ENCODE results near the gene ASTN2.

The ASTN2 gene

DNA sequence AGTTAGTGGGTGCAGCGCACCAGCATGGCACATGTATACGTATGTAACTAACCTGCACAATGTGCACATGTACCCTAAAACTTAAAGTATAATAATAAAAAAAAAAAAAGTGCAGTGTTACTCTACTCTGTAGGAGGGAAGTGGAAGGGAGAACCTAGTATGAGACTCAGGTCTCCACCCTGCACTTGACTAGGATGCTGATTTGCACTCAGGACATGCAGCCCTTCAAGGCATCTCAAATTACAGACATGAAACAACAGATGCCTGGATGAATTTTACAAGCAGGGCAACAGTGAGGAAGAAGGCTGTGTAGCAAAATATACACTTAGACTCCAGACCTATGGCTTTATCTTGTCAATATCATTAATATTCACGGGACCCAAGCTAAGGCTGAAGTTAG lies 711.2 kb downstream of the ASTN2 start:
- H3K9me2 ChIP-seq (ENCODE audit: low read depth, low read length): no peaks in the 10 kb centered on the region

DNA sequence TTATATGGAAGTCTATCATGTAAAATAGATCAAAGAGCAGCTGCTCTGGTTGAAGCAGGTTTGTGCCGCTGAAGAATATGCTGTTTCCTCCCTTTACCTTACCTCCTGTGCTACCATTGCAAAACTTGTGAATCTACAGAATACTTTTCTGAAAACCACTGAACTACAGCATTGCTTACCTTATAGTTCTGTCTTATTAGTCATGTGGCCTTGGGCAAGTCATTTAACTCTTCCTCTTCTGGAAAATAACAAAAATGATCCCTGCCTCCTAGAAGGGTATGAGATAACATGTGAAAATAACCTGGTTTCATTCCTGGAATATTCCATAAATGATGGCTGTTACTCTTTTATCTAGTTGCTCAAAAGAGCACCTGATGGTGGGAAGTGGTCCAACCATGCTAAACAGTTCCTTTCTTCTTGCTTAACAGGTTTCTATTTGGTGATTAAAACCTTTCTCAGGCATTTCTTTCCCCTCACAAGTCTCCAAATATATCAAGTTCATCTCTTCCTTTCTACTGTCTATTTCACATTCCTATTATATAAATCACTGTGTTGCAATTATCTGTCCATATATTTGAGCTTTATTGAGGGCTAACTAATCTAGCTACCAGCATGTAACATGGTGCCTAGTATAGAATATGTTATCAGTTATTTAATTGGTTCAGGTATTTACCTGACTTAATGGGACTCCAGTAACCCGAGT lies 712.8 kb downstream of the ASTN2 start:
- no peaks in the 10 kb centered on the region for H3K4me1 ChIP-seq (ENCODE audit: insufficient read depth, low read length, severe bottlenecking)
- H3K9me3 ChIP-seq (ENCODE audit: low read length): no peaks in the 10 kb centered on the region
- peaks cover 42% of the 10 kb centered on the region for H3K36me3 ChIP-seq (ENCODE audit: insufficient read depth, low read length)
- no peaks in the 10 kb centered on the region for H3F3A ChIP-seq (ENCODE audit: insufficient read depth, low read length)
- no peaks in the 10 kb centered on the region for H3K27me3 ChIP-seq (ENCODE audit: insufficient read depth, low read length)
- no peak overlapping the region for H3K4me2 ChIP-seq (ENCODE audit: low read length)
- H2AFZ ChIP-seq (ENCODE audit: low read length): no peak overlapping the region
- H4K20me1 ChIP-seq (ENCODE audit: insufficient read depth, low read length): no peaks in the 10 kb centered on the region; the same call in 1 of the 2 replicates
- H3K9me2 ChIP-seq (ENCODE audit: low read depth, low read length): no peaks in the 10 kb centered on the region
- no peak overlapping the region for H3K9ac ChIP-seq (ENCODE audit: low read length)
- no peak overlapping the region for H3K27ac ChIP-seq (ENCODE audit: low read depth, low read length, poor library complexity, severe bottlenecking)
- H3K4me3 ChIP-seq (ENCODE audit: low read depth, low read length, poor library complexity, severe bottlenecking): no peak overlapping the region
- no peak for TF ChIP-seq EZH2 (IDR thresholded peaks at IDR 0.05; ENCODE audit: borderline replicate concordance, low read length)
- TF ChIP-seq, protein P1, sequence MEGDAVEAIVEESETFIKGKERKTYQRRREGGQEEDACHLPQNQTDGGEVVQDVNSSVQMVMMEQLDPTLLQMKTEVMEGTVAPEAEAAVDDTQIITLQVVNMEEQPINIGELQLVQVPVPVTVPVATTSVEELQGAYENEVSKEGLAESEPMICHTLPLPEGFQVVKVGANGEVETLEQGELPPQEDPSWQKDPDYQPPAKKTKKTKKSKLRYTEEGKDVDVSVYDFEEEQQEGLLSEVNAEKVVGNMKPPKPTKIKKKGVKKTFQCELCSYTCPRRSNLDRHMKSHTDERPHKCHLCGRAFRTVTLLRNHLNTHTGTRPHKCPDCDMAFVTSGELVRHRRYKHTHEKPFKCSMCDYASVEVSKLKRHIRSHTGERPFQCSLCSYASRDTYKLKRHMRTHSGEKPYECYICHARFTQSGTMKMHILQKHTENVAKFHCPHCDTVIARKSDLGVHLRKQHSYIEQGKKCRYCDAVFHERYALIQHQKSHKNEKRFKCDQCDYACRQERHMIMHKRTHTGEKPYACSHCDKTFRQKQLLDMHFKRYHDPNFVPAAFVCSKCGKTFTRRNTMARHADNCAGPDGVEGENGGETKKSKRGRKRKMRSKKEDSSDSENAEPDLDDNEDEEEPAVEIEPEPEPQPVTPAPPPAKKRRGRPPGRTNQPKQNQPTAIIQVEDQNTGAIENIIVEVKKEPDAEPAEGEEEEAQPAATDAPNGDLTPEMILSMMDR (IDR thresholded peaks at IDR 0.05; ENCODE audit: low read length): no peak
- H3K79me2 ChIP-seq (ENCODE audit: insufficient read depth, low read length): no peaks in the 10 kb centered on the region

More for the DNA sequence above, 711.2 kb downstream of the ASTN2 start:
- Histone ChIP-seq H3F3A (ENCODE audit: insufficient read depth, low read length) (no peaks in the 10 kb centered on the region), H3K27me3 (ENCODE audit: insufficient read depth, low read length) (no peaks in the 10 kb centered on the region), H3K9ac (ENCODE audit: low read length) (no peak overlapping the region), H3K4me3 (ENCODE audit: low read depth, low read length, poor library complexity, severe bottlenecking) (no peak overlapping the region), H3K36me3 (ENCODE audit: insufficient read depth, low read length) (peaks cover 27% of the 10 kb centered on the region), H3K9me3 (ENCODE audit: low read length) (no peaks in the 10 kb centered on the region), H3K4me2 (ENCODE audit: low read length) (no peak overlapping the region), H3K79me2 (ENCODE audit: insufficient read depth, low read length) (no peaks in the 10 kb centered on the region), H3K27ac (ENCODE audit: low read depth, low read length, poor library complexity, severe bottlenecking) (no peak overlapping the region), H3K4me1 (ENCODE audit: insufficient read depth, low read length, severe bottlenecking) (no peaks in the 10 kb centered on the region), H4K20me1 (ENCODE audit: insufficient read depth, low read length) (peaks cover 2% of the 10 kb centered on the region; the same call in 1 of the 2 replicates), H2AFZ (ENCODE audit: low read length) (no peak overlapping the region)
- no peak for TF ChIP-seq EZH2 (IDR thresholded peaks at IDR 0.05; ENCODE audit: borderline replicate concordance, low read length)
- TF ChIP-seq, protein P1 (IDR thresholded peaks at IDR 0.05; ENCODE audit: low read length): no peak

DNA sequence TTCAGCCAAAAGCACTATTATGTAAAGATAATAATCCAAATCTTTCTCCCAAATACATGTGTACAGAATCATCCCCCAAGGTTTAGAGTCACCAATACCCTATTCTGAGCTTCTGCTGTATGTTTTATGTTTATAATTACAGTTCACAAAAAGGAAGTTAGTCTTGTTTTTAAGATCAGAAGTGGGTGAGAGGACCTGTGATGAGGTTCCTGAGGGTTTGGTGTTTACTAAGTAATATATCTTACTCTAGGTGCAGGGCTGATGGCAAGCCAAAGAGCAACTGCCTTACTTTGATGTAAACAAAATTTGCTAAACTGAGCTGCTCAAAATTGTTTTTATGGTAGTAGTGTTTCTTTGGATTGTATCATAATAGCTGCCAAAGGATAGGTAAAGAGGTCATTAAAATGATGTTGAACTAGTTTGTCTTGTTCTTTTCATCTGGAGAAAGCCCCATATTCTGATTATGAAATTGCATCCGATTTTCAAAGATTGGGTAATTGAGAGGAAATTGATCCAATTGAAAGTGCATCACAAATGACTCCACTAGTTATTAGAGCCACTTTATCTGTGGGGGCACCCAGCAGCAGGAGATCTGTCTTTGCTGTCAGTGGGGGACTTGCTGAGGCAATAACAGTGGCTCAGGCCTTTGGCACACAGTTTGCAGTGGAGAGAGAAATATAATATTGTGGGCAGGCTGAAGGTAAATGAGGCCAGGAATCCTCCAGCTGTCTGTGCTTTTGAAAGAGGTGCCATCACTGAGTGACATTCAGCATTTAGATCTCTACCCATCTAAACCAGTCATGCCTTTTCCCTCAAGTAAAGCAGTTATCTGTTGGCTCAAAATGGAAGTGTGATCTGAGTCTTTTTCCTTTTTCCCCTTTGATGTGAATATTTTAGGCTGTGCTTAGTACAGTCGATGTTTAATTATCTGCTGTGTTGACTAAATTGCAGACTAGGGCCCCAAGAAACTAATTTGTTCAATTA lies 713.7 kb downstream of the ASTN2 start:
- Histone ChIP-seq H3F3A (ENCODE audit: insufficient read depth, low read length) (no peaks in the 10 kb centered on the region), H2AFZ (ENCODE audit: low read length) (no peak overlapping the region), H3K79me2 (ENCODE audit: insufficient read depth, low read length) (no peaks in the 10 kb centered on the region), H3K4me1 (ENCODE audit: insufficient read depth, low read length, severe bottlenecking) (no peaks in the 10 kb centered on the region), H3K9me2 (ENCODE audit: low read depth, low read length) (no peaks in the 10 kb centered on the region), H4K20me1 (ENCODE audit: insufficient read depth, low read length) (no peaks in the 10 kb centered on the region), H3K4me2 (ENCODE audit: low read length) (no peak overlapping the region), H3K9ac (ENCODE audit: low read length) (no peak overlapping the region), H3K36me3 (ENCODE audit: insufficient read depth, low read length) (peaks cover 45% of the 10 kb centered on the region), H3K27ac (ENCODE audit: low read depth, low read length, poor library complexity, severe bottlenecking) (no peak overlapping the region), H3K4me3 (ENCODE audit: low read depth, low read length, poor library complexity, severe bottlenecking) (no peak overlapping the region), H3K27me3 (ENCODE audit: insufficient read depth, low read length) (no peaks in the 10 kb centered on the region), H3K9me3 (ENCODE audit: low read length) (no peaks in the 10 kb centered on the region)
- TF ChIP-seq EZH2 (IDR thresholded peaks at IDR 0.05; ENCODE audit: borderline replicate concordance, low read length): no peak
- TF ChIP-seq, protein P1 (IDR thresholded peaks at IDR 0.05; ENCODE audit: low read length): no peak

Data from OCI-LY1 (cell line).